ENCODE results near the gene ANKRD2.

ANKRD2 gene

GRCh38 chr10:97566336-97566996 lies 6.1 kb upstream of the ANKRD2 start:
- Histone ChIP-seq H3K9me3 (ENCODE audit: insufficient read depth, low read length) (no peaks in the 10 kb centered on the region), H4K20me1 (ENCODE audit: low read depth, low read length) (no peaks in the 10 kb centered on the region), H3K4me3 (ENCODE audit: insufficient read depth, low read length, poor library complexity, severe bottlenecking) (no peak overlapping the region), H3K79me2 (ENCODE audit: insufficient read depth, low read length) (no peaks in the 10 kb centered on the region), H3K27ac (ENCODE audit: low read depth, low read length) (no peak overlapping the region), H3K9ac (ENCODE audit: low read length) (no peak overlapping the region), H2AFZ (ENCODE audit: low read depth, low read length, severe bottlenecking) (no peak overlapping the region), H3F3A (ENCODE audit: insufficient read depth) (no peaks in the 10 kb centered on the region), H3K27me3 (ENCODE audit: low read length) (no peaks in the 10 kb centered on the region), H3K9me2 (replicated peaks; ENCODE audit: insufficient read depth, low read length) (no peaks in the 10 kb centered on the region), H3K4me2 (ENCODE audit: low read depth, low read length, poor library complexity, severe bottlenecking) (no peak overlapping the region), H3K36me3 (ENCODE audit: low read length) (no peaks in the 10 kb centered on the region)
- TF ChIP-seq CTCF (IDR thresholded peaks at IDR 0.05; ENCODE audit: insufficient read depth, low read length, poor library complexity, severe bottlenecking) (no peak), EZH2phosphoT487 (conservative IDR thresholded peaks at IDR 0.05; ENCODE audit: low read length) (no peak)

- no peaks in the 10 kb centered on the region for H3K9me3 ChIP-seq (ENCODE audit: insufficient read depth, low read length)
- no peaks in the 10 kb centered on the region for H3K36me3 ChIP-seq (ENCODE audit: low read length)
- no peak overlapping the region for H3K9ac ChIP-seq (ENCODE audit: low read length)
- TF ChIP-seq EZH2phosphoT487 (conservative IDR thresholded peaks at IDR 0.05; ENCODE audit: low read length) (no peak), CTCF (IDR thresholded peaks at IDR 0.05; ENCODE audit: insufficient read depth, low read length, poor library complexity, severe bottlenecking) (no peak)
- no peak overlapping the region for H3K4me2 ChIP-seq (ENCODE audit: low read depth, low read length, poor library complexity, severe bottlenecking)
- no peak overlapping the region for H3K4me3 ChIP-seq (ENCODE audit: insufficient read depth, low read length, poor library complexity, severe bottlenecking)
- H3K9me2 ChIP-seq (replicated peaks; ENCODE audit: insufficient read depth, low read length), result no peaks in the 10 kb centered on the region
- no peaks in the 10 kb centered on the region for H3K27me3 ChIP-seq (ENCODE audit: low read length)
- no peaks in the 10 kb centered on the region for H3F3A ChIP-seq (ENCODE audit: insufficient read depth)
- no peaks in the 10 kb centered on the region for H3K79me2 ChIP-seq (ENCODE audit: insufficient read depth, low read length)
- H2AFZ ChIP-seq (ENCODE audit: low read depth, low read length, severe bottlenecking), result no peak overlapping the region
- H3K27ac ChIP-seq (ENCODE audit: low read depth, low read length), result no peak overlapping the region
- H4K20me1 ChIP-seq (ENCODE audit: low read depth, low read length), result no peaks in the 10 kb centered on the region
These were observed 4.7 kb upstream of the ANKRD2 start for GRCh38 chr10:97567891-97568290.

GRCh38 chr10:97570146-97570788 lies 2.3 kb upstream of the ANKRD2 start:
- Histone ChIP-seq H3K36me3 (ENCODE audit: low read length) (no peaks in the 10 kb centered on the region), H3K79me2 (ENCODE audit: insufficient read depth, low read length) (no peaks in the 10 kb centered on the region), H4K20me1 (ENCODE audit: low read depth, low read length) (no peaks in the 10 kb centered on the region), H3K4me2 (ENCODE audit: low read depth, low read length, poor library complexity, severe bottlenecking) (no peak overlapping the region), H3K27me3 (ENCODE audit: low read length) (no peaks in the 10 kb centered on the region), H2AFZ (ENCODE audit: low read depth, low read length, severe bottlenecking) (no peak overlapping the region), H3F3A (ENCODE audit: insufficient read depth) (no peaks in the 10 kb centered on the region), H3K27ac (ENCODE audit: low read depth, low read length) (no peak overlapping the region), H3K9me3 (ENCODE audit: insufficient read depth, low read length) (no peaks in the 10 kb centered on the region), H3K9me2 (replicated peaks; ENCODE audit: insufficient read depth, low read length) (no peaks in the 10 kb centered on the region), H3K9ac (ENCODE audit: low read length) (no peak overlapping the region), H3K4me3 (ENCODE audit: insufficient read depth, low read length, poor library complexity, severe bottlenecking) (no peak overlapping the region)
- no peak for TF ChIP-seq EZH2phosphoT487 (conservative IDR thresholded peaks at IDR 0.05; ENCODE audit: low read length)
- TF ChIP-seq CTCF (IDR thresholded peaks at IDR 0.05; ENCODE audit: insufficient read depth, low read length, poor library complexity, severe bottlenecking), result no peak

Data from SU-DHL-6 (cell line).